Endothelial cell (in vitro differentiated cells): ENCODE measurements around the gene KMT2A. TPM values are rescaled to one million over a fixed set of nuclear protein-coding genes. Genes with fewer than 3 reads are reported as not detected.

Experiments
- DNase-seq: peaks from one replicate; pipeline ENCODE4 v3.0.0; 2021; ENCODE audit warnings: low spot score
- H3K27ac Mint-ChIP-seq: one replicate; pipeline ENCODE4 v1.8.0; 2021; ENCODE audit warnings: mixed read lengths, inconsistent platforms; ENCODE audit not compliant: unreplicated experiment
- H3K27me3 Mint-ChIP-seq: one replicate; pipeline ENCODE4 v1.8.0; 2021; ENCODE audit warnings: mild to moderate bottlenecking, moderate library complexity, mixed read lengths, inconsistent platforms; ENCODE audit not compliant: unreplicated experiment
- H3K36me3 Mint-ChIP-seq: one replicate; pipeline ENCODE4 v1.8.0; 2021; ENCODE audit warnings: mild to moderate bottlenecking, low read depth, mixed read lengths, inconsistent platforms; ENCODE audit not compliant: unreplicated experiment
- H3K4me1 Mint-ChIP-seq: one replicate; pipeline ENCODE4 v1.8.0; 2021; ENCODE audit warnings: mild to moderate bottlenecking, mixed read lengths, inconsistent platforms; ENCODE audit not compliant: unreplicated experiment
- H3K4me3 Mint-ChIP-seq: one replicate; pipeline ENCODE4 v1.8.0; 2021; ENCODE audit warnings: mild to moderate bottlenecking, mixed read lengths, inconsistent platforms; ENCODE audit not compliant: unreplicated experiment
- H3K9me3 Mint-ChIP-seq: one replicate; pipeline ENCODE4 v1.8.0; 2021; ENCODE audit warnings: mixed read lengths, inconsistent platforms; ENCODE audit not compliant: unreplicated experiment
- total RNA-seq: library from RNA; stranded (reverse); fragmentation: NEBNext Ultra II Directional; extraction: Animal tissue kit (Norgen Biotek cat#: 25700); gene quantifications from one replicate; pipeline ENCODE4 v1.2.1, GENCODE V29; 2021; ENCODE audit not compliant: unreplicated experiment
- TF ChIP-seq, protein P1 (sequence below): fragments of 200-600 bp; sonication (generic); IDR thresholded peaks from one replicate; pipeline ENCODE4 v1.5.0; 2021; ENCODE audit warnings: antibody characterized with exemption; ENCODE audit not compliant: unreplicated experiment

The KMT2A gene
- total RNA-seq, 1 donor from 2014 or later, result 104 TPM

GRCh38 chr11:118443590-118444218, 7.4 kb downstream of the KMT2A start:
- DNase-seq, result no peak
- TF ChIP-seq, protein P1, sequence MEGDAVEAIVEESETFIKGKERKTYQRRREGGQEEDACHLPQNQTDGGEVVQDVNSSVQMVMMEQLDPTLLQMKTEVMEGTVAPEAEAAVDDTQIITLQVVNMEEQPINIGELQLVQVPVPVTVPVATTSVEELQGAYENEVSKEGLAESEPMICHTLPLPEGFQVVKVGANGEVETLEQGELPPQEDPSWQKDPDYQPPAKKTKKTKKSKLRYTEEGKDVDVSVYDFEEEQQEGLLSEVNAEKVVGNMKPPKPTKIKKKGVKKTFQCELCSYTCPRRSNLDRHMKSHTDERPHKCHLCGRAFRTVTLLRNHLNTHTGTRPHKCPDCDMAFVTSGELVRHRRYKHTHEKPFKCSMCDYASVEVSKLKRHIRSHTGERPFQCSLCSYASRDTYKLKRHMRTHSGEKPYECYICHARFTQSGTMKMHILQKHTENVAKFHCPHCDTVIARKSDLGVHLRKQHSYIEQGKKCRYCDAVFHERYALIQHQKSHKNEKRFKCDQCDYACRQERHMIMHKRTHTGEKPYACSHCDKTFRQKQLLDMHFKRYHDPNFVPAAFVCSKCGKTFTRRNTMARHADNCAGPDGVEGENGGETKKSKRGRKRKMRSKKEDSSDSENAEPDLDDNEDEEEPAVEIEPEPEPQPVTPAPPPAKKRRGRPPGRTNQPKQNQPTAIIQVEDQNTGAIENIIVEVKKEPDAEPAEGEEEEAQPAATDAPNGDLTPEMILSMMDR, result no peak

GRCh38 chr11:118447423-118447822, 11.1 kb downstream of the KMT2A start:
- Mint-ChIP-seq H3K36me3 (peaks cover 3% of the 10 kb centered on the region), H3K27ac (no peak overlapping the region), H3K4me1 (peaks cover 19% of the 10 kb centered on the region), H3K4me3 (no peak overlapping the region), H3K27me3 (no peaks in the 10 kb centered on the region), H3K9me3 (no peaks in the 10 kb centered on the region)
- DNase-seq, result no peak
- TF ChIP-seq, protein P1, result no peak

More at GRCh38 chr11:118443590-118444218, 7.4 kb downstream of the KMT2A start:
- no peak overlapping the region for H3K4me3 Mint-ChIP-seq
- no peak overlapping the region for H3K27ac Mint-ChIP-seq
- peaks cover 3% of the 10 kb centered on the region for H3K36me3 Mint-ChIP-seq
- peaks cover 47% of the 10 kb centered on the region for H3K4me1 Mint-ChIP-seq
- no peaks in the 10 kb centered on the region for H3K9me3 Mint-ChIP-seq
- H3K27me3 Mint-ChIP-seq, result no peaks in the 10 kb centered on the region

GRCh38 chr11:118448294-118448693, 12.0 kb downstream of the KMT2A start:
- DNase-seq, result no peak
- Mint-ChIP-seq H3K27ac (no peak overlapping the region), H3K9me3 (no peaks in the 10 kb centered on the region), H3K4me1 (peaks cover 13% of the 10 kb centered on the region), H3K4me3 (no peak overlapping the region), H3K36me3 (peaks cover 8% of the 10 kb centered on the region), H3K27me3 (no peaks in the 10 kb centered on the region)
- TF ChIP-seq, protein P1, result no peak

DNA sequence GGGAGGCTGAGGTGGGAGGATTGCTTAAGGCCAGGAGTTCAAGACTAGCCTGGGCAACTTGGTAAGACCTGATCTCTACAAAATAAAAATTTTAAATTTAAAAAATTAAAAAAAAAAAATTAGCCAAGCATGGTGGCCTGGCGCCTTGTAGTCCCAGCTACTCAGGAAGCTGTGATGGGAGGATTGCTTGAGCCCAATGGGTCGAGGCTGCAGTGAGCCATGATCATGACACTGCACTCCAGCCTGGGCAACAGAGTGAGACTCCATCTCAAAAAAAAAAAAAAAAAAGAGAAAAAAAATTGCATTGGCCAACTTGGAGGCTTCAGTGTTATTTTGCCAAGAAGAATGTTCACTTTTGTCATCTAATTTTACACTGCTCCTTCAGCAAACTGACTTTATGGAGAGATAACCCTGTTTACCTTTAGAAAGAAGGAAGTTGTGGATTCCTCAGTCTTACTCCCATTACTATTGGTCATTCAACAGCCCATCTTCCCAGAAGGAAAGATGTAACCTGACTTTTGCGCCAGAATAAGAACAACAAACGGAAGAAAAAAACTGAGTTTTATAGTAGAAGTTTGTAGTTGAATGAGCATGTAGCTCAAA, 13.1 kb downstream of the KMT2A start:
- Mint-ChIP-seq H3K27ac (no peak overlapping the region), H3K9me3 (no peaks in the 10 kb centered on the region), H3K4me3 (no peak overlapping the region)

GRCh38 chr11:118450451-118450850, 14.2 kb downstream of the KMT2A start:
- no peaks in the 10 kb centered on the region for H3K27me3 Mint-ChIP-seq
- peaks cover 8% of the 10 kb centered on the region for H3K4me1 Mint-ChIP-seq
- no peak overlapping the region for H3K27ac Mint-ChIP-seq
- peaks cover 6% of the 10 kb centered on the region for H3K36me3 Mint-ChIP-seq
- H3K9me3 Mint-ChIP-seq, result no peaks in the 10 kb centered on the region
- TF ChIP-seq, protein P1, result no peak
- no peak for DNase-seq
- H3K4me3 Mint-ChIP-seq, result no peak overlapping the region

More for the DNA sequence above, 13.1 kb downstream of the KMT2A start:
- TF ChIP-seq, protein P1, result no peak
- peaks cover 10% of the 10 kb centered on the region for H3K4me1 Mint-ChIP-seq
- H3K36me3 Mint-ChIP-seq, result peaks cover 8% of the 10 kb centered on the region
- no peak for DNase-seq
- H3K27me3 Mint-ChIP-seq, result no peaks in the 10 kb centered on the region
